Bone marrow (tissue), 2 donors: ENCODE results near the gene SLC4A4.

Experiments
- DNase-seq, 2 donors: peaks; one replicate each; lab custom pipeline; 2025; lab: John Stamatoyannopoulos, UW

The SLC4A4 gene

DNA sequence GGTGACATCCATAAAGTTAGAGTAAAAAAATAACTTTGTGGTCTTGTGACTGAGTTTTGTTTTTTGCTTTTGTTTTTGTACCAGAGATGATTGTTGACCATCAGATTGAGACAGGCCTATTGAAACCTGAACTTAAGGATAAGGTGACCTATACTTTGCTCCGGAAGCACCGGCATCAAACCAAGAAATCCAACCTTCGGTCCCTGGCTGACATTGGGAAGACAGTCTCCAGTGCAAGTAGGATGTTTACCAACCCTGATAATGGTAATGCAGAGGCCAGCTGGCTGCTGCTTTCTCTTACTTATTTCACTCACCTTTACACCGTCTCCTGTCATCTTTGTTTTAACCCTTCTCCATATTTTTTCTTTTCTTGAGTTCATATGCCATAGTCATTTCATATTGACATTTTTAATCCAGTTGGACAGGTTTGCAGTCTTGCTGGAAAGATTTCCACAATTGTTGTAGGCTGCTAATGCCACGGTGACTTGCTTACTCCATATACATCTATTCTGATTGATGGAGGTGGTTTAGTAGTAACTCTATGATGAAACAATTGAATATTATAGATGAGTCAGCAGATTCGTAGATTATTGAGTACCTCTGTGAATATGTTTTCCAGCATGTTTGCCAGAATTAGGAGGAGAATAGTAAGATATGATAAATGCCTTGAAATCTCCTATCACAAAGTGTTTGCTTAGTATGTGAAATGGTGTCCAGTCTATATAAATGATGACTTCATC is 18.3 kb downstream of the SLC4A4 start:
- DNase-seq = no peak

- no peak for DNase-seq
These were observed 22.0 kb downstream of the SLC4A4 start for GRCh38 chr4:71360844-71361243.

GRCh38 chr4:71361476-71361875 is 22.7 kb downstream of the SLC4A4 start:
- no peak for DNase-seq

DNA sequence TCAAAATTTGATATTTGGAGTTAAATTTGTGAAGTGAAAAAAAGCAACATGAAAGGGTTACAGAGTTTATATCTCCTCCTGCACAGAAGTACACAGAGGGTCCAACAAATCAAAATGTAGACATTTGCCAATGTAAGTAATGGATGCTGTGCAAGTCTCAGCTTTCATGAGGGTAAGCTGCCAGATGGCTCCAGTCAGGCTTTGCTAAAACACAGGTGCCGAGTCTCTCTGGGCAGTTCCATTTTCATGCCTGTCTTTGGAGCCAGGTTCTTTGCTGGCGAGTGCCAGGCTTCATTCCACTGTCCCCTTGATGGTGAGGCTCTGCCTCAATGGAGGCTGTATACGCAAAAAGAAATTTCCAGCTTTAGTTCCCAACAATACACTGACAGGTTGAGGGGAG is 27.9 kb downstream of the SLC4A4 start:
- no peak for DNase-seq

GRCh38 chr4:71367546-71367945 is 28.7 kb downstream of the SLC4A4 start:
- no peak for DNase-seq

GRCh38 chr4:71368906-71369305 is 30.1 kb downstream of the SLC4A4 start:
- no peak for DNase-seq

DNA sequence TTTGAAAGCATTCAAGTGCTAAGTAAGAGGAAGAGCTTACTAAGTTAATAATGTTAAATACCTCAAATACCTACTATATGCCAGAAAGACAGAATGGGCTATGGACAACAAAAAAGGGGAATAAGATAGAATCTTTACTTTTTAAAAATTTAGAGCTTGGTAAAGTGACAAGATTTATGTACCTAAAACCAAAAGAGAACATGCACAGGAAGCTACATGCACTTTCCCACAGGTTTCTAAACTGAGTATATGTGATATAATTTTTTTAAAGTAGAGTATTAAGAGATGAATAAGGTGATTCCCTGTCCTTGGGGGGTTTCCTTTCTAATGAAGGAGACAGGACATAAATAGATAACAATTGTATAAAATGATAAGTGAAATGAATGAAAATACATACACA is 30.7 kb downstream of the SLC4A4 start:
- DNase-seq = no peak

DNA sequence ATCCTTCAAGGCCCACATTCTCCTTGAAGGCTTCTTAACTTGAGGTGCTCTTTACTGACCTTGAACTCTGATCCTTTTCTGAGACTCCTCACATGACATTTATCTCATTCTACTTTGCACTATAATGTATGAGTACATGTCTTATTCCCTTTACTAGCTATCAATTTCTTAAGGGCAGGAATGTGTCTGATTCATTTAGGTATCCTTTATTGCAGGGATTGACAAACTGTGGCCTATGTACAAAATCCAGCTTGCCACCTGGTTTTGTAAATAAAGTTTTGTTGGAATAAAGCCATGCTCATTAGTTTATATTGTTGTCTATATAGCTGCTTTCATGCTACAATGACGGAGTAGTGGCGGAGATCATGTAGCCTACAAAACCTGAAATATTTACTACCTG is 36.7 kb downstream of the SLC4A4 start:
- no peak for DNase-seq

- DNase-seq = no peak
These were observed 38.7 kb downstream of the SLC4A4 start for GRCh38 chr4:71377561-71377960.

GRCh38 chr4:71379126-71379525 is 40.3 kb downstream of the SLC4A4 start:
- DNase-seq = no peak

DNA sequence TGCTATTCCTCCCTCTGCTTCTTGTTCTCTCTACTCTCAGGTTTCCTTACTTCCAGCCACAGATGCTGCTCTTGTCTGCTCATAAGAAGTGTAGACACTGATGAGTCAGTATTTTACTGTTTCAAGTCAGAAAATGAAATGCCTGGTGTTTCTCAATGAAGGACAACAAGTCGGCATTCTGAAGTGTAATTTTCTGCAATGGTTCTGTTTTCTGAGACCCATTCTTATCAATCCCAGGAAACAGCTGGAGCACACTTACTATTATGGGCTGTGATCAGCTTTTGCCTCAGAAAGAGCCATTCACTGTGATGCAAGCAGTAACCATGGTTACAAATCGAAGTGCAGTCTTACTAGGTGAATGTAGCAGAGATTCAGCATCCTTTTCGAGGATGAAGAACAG is 42.0 kb downstream of the SLC4A4 start:
- DNase-seq = no peak

- no peak for DNase-seq
These were observed 43.5 kb downstream of the SLC4A4 start for GRCh38 chr4:71382125-71382899.

GRCh38 chr4:71382900-71383560 is 44.2 kb downstream of the SLC4A4 start:
- DNase-seq = no peak

DNA sequence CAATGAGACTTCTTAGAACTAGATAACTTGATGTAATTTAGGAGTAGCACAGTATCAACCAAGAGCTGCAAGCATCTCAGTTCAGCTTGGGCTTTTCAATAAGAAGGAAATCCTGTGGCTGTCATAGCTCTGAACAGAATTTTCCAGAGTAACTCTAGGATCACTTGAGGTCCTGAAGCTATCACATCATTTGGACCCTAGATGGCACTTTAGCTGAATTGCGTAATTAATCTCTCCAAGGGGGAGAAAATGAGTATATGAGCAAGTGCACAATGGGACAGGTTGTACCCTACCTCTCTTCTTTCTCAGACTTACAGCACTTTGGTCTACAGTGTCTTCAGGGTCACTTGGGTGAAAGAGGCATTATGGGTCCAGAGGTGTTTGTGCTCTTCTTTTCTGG is 45.2 kb downstream of the SLC4A4 start:
- DNase-seq = no peak

DNA sequence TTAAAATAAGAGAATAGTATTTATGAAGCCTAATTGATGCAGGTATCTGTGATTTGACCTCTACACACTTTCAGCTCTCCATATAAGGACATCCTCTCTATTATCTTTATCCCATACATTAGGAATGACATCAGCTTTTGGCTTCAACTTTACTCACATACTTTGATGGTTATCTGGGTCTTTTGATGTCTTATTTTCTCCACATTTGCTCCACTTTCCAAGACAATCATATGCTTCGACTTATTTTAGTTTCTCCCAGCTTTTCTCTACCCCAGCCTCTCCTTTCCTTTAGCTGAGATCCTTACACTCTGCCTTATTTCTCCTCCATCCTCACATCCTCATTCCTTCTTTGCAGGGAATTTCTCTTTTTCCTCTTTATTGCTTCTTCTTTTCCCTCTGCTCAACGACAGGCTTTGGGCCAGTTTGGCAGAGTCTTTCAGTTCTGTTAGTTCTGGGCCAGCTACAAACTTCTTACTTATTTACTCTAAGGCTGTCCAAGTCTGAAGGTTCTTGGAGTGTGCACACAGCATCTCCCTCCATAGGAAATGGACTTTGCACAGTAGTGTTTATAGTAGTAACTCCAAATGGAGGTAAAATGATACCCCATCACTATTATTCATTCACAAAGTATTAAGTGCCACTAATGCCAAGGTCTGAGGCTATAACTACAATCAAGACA is 50.5 kb downstream of the SLC4A4 start:
- DNase-seq = no peak

GRCh38 chr4:71392109-71392508 is 53.3 kb downstream of the SLC4A4 start:
- DNase-seq = no peak

DNA sequence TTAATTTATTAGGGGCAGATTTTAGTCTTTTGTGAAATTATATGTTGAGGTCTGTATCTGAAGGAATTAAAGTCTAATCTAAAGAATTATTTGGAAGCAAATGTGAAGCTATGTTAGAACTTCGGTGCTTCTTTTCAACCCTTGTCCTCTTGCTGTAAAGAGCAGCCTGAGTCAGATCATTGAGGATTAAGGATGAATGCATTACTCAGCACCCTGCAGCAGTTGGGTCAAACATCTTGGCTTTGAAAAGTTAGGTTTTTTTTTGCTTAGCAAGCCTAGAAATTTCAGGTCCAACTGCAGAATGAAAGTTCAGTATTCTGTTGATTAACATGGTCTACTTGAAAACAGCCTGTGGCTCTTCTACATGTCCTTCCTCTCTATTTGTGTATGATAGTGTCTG is 57.6 kb downstream of the SLC4A4 start:
- no peak for DNase-seq

- DNase-seq = no peak
These were observed 62.0 kb downstream of the SLC4A4 start for GRCh38 chr4:71400810-71401209.

DNA sequence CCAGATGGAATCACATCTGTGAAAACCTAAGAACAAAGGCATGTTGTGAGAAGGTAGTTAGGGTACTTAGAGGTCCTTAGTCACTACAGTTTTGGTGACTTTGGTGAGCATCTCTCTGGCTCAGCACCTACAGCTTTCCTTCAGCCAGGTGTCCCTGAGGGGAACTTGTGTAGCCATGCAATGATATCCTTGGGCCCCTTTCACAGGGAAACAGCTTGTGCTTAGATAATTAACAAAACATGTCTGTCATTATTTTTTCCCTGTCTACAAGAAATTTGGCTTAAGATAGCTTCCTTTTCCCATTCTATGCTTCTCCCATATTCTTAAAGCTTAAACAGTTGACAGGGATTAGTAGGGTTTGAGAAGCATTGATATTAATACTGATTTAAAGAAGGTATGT is 63.8 kb downstream of the SLC4A4 start:
- DNase-seq = no peak

DNA sequence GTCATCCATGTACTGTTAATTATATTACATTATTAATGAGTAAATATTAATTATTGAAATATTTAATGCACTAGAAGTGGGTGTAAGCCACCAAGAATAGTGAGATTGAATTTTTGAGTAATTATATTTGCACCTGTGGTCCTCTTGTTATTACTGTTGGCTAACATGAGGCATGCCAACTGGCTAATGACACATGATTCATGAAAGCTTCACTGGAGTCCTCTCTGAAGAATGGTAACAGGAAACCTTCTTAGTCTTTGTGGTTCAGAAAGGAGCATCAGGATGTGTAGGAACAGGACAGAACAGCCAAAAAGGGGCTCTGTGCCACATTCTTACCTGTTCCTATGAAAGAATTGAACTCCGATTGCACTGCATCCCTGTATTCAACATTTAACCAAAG is 65.2 kb downstream of the SLC4A4 start:
- DNase-seq = no peak

DNA sequence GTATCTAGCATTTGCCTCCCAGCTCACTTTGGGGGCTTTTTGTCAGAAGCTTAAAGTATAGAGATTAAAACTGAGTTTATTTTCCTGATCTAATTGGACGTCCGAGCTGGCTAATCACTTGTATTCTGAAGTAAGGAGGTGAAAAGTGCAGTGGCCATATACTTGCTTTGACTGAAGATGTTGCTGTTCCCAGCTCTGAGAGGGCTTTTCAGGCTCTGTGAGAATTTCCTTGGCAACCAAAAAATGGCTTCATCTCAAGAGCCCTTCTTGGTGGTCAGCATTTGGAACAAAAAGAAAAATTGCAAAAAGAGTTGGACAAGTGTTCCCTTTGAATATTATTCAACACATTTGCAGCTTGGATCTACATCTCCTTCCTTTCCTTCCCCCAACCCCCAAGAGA is 67.0 kb downstream of the SLC4A4 start:
- DNase-seq = no peak

GRCh38 chr4:71406459-71406963 is 67.7 kb downstream of the SLC4A4 start:
- DNase-seq = peak in 1 of 2 donors; percentile 90
